ENCODE measurements around the gene PLEKHM2.

The PLEKHM2 gene

GRCh38 chr1:15708486-15709137 lies 24.5 kb downstream of the PLEKHM2 start:
- no peaks in the 10 kb centered on the region for H3K27me3 ChIP-seq
- H3K4me1 ChIP-seq = peaks cover 0 to 50% (median 20%) of the 10 kb centered on the region in 4 donors
- DNase-seq = no peak
- H3K36me3 ChIP-seq = peaks cover 0 to 16% (median 0%) of the 10 kb centered on the region in 3 donors
- no peak for TF ChIP-seq CTCF (IDR thresholded peaks at IDR 0.05)
- intact Hi-C loops (cut with DNase I; ENCODE audit: low total_unique reads) = no loop called here
- H3K27ac ChIP-seq = no peak overlapping the region
- H3K4me3 ChIP-seq = no peak overlapping the region
- H3K9me3 ChIP-seq = no peaks in the 10 kb centered on the region

- Histone ChIP-seq H3K27me3 (no peaks in the 10 kb centered on the region), H3K9me3 (no peaks in the 10 kb centered on the region), H3K36me3 (peaks cover 0 to 16% (median 0%) of the 10 kb centered on the region in 3 donors), H3K4me3 (no peak overlapping the region), H3K4me1 (peaks cover 0 to 51% (median 19%) of the 10 kb centered on the region in 4 donors), H3K27ac (no peak overlapping the region)
- intact Hi-C loops (cut with DNase I; ENCODE audit: low total_unique reads) = no loop called here
- DNase-seq = no peak
- no peak for TF ChIP-seq CTCF (IDR thresholded peaks at IDR 0.05)
These were observed 25.1 kb downstream of the PLEKHM2 start for GRCh38 chr1:15709226-15709625.

- intact Hi-C loops (cut with DNase I; ENCODE audit: low total_unique reads) = no loop called here
- Histone ChIP-seq H3K4me3 (no peak overlapping the region), H3K27ac (no peak overlapping the region), H3K4me1 (peaks cover 0 to 46% (median 20%) of the 10 kb centered on the region in 4 donors), H3K9me3 (no peaks in the 10 kb centered on the region), H3K36me3 (peaks cover 10 to 14% (median 13%) of the 10 kb centered on the region in 3 donors), H3K27me3 (no peaks in the 10 kb centered on the region)
- no peak for TF ChIP-seq CTCF (IDR thresholded peaks at IDR 0.05)
- DNase-seq = no peak
These were observed 28.0 kb downstream of the PLEKHM2 start for GRCh38 chr1:15712168-15712567.

- TF ChIP-seq CTCF (IDR thresholded peaks at IDR 0.05) = no peak
- Histone ChIP-seq H3K4me3 (no peak overlapping the region), H3K27ac (peak overlapping the region; percentile 55 to 67), H3K9me3 (no peaks in the 10 kb centered on the region), H3K27me3 (no peaks in the 10 kb centered on the region), H3K36me3 (peaks cover 32 to 38% (median 37%) of the 10 kb centered on the region in 3 donors), H3K4me1 (peaks cover 0 to 31% (median 20%) of the 10 kb centered on the region in 4 donors)
- no peak for DNase-seq
- intact Hi-C loops (cut with DNase I; ENCODE audit: low total_unique reads) = no loop called here
These were observed 30.5 kb downstream of the PLEKHM2 start for GRCh38 chr1:15714406-15715136.

GRCh38 chr1:15717418-15718125 lies 33.5 kb downstream of the PLEKHM2 start:
- no peak for TF ChIP-seq CTCF (IDR thresholded peaks at IDR 0.05)
- Histone ChIP-seq H3K4me1 (peaks cover 0 to 30% (median 20%) of the 10 kb centered on the region in 4 donors), H3K4me3 (no peak overlapping the region), H3K27ac (no peak overlapping the region), H3K36me3 (peaks cover 43 to 68% (median 63%) of the 10 kb centered on the region in 3 donors), H3K27me3 (no peaks in the 10 kb centered on the region), H3K9me3 (no peaks in the 10 kb centered on the region)
- no peak for DNase-seq
- intact Hi-C loops (cut with DNase I; ENCODE audit: low total_unique reads) = no loop called here
